Right atrium auricular region (tissue), 2 donors: ENCODE data around the gene CIC. TPM values are rescaled to one million over a fixed set of nuclear protein-coding genes. Genes with fewer than 3 reads are reported as not detected.

Experiments used
- DNase-seq: peaks from one replicate; pipeline ENCODE4 v3.0.0-alpha.2; 2019; ENCODE audit warnings: low spot score
- H3K27ac ChIP-seq, 2 donors: fragments of 200-600 bp; sonication (generic); 1 replicate in 1 of 2; 2 replicates in 1 of 2; pipeline ENCODE4 v1.5.1; 2016 to 2019
- H3K27me3 ChIP-seq, 2 donors: fragments of 200-600 bp; sonication (generic); one replicate each; pipeline versions ENCODE4 v1.5.1 to v1.6.0; 2017 to 2019
- H3K36me3 ChIP-seq: fragments of 200-600 bp; sonication (generic); one replicate; pipeline ENCODE4 v1.5.1; 2016
- H3K4me1 ChIP-seq, 2 donors: fragments of 200-600 bp; sonication (generic); one replicate each; pipeline versions ENCODE4 v1.5.1 to v1.6.0; 2017 to 2019
- H3K4me3 ChIP-seq, 2 donors: fragments of 200-600 bp; sonication (generic); 1 replicate in 1 of 2; 2 replicates in 1 of 2; pipeline ENCODE4 v1.5.1; 2017 to 2019; ENCODE audit warnings: mild to moderate bottlenecking in 1 of 2, moderate library complexity in 1 of 2
- H3K9me3 ChIP-seq, 2 donors: fragments of 200-600 bp; sonication (generic); one replicate each; pipeline ENCODE4 v1.5.1; 2019
- CTCF ChIP-seq, 2 donors: fragments of 200-600 bp; sonication (generic); IDR thresholded peaks; one replicate each; pipeline ENCODE4 v1.5.1; 2019; ENCODE audit warnings: antibody characterized with exemption in 2 of 2
- total RNA-seq, 2 donors: library from RNA; depleted of rRNA; stranded (reverse); fragments of >200 nt; gene quantifications; one replicate each; pipeline ENCODE4 v1.1.0, GENCODE V29; 2016

CIC gene
- total RNA-seq, 2 donors from 2014 or later: 27.4 to 53.5 TPM

- Histone ChIP-seq H3K27ac (peak overlapping the region; percentile 97 to 99), H3K9me3 (no peaks in the 10 kb centered on the region), H3K36me3 (peaks cover 20% of the 10 kb centered on the region), H3K27me3 (no peaks in the 10 kb centered on the region), H3K4me1 (peaks cover 0 to 62% of the 10 kb centered on the region in 2 donors), H3K4me3 (peak overlapping the region; percentile 49 to 67)
- peak; percentile 73 for DNase-seq
- no peak for TF ChIP-seq CTCF (IDR thresholded peaks at IDR 0.05)
These were observed 15.0 kb downstream of the CIC start for GRCh38 chr19:42284066-42284501.

- H3K4me3 ChIP-seq: peak overlapping the region; percentile 52 to 67
- DNase-seq: no peak
- peaks cover 27% of the 10 kb centered on the region for H3K36me3 ChIP-seq
- H3K4me1 ChIP-seq: peaks cover 0 to 56% of the 10 kb centered on the region in 2 donors
- no peak for TF ChIP-seq CTCF (IDR thresholded peaks at IDR 0.05)
- H3K9me3 ChIP-seq: no peaks in the 10 kb centered on the region
- no peaks in the 10 kb centered on the region for H3K27me3 ChIP-seq
- peak overlapping the region; percentile 85 to 86 for H3K27ac ChIP-seq
These were observed 15.7 kb downstream of the CIC start for GRCh38 chr19:42284591-42285341.

- peak overlapping the region in 1 of 2 donors; percentile 67 for H3K4me3 ChIP-seq
- no peaks in the 10 kb centered on the region for H3K9me3 ChIP-seq
- peaks cover 35% of the 10 kb centered on the region for H3K36me3 ChIP-seq
- H3K4me1 ChIP-seq: peaks cover 0 to 55% of the 10 kb centered on the region in 2 donors
- no peaks in the 10 kb centered on the region for H3K27me3 ChIP-seq
- no peak for DNase-seq
- peak overlapping the region; percentile 51 to 86 for H3K27ac ChIP-seq
- TF ChIP-seq CTCF (IDR thresholded peaks at IDR 0.05): no peak
These were observed 16.5 kb downstream of the CIC start for GRCh38 chr19:42285541-42285941.

GRCh38 chr19:42285988-42286348 lies 16.9 kb downstream of the CIC start:
- Histone ChIP-seq H3K4me3 (peak overlapping the region in 1 of 2 donors; percentile 67), H3K9me3 (no peaks in the 10 kb centered on the region), H3K4me1 (peaks cover 0 to 51% of the 10 kb centered on the region in 2 donors), H3K36me3 (peaks cover 39% of the 10 kb centered on the region), H3K27ac (peak overlapping the region; percentile 51 to 86), H3K27me3 (no peaks in the 10 kb centered on the region)
- no peak for DNase-seq
- TF ChIP-seq CTCF (IDR thresholded peaks at IDR 0.05): no peak

GRCh38 chr19:42286349-42287016 lies 17.4 kb downstream of the CIC start:
- Histone ChIP-seq H3K4me1 (peaks cover 0 to 46% of the 10 kb centered on the region in 2 donors), H3K9me3 (no peaks in the 10 kb centered on the region), H3K27me3 (no peaks in the 10 kb centered on the region), H3K36me3 (peaks cover 44% of the 10 kb centered on the region), H3K27ac (peak overlapping the region; percentile 51 to 86), H3K4me3 (peak overlapping the region in 1 of 2 donors; percentile 67)
- TF ChIP-seq CTCF (IDR thresholded peaks at IDR 0.05): no peak
- DNase-seq: no peak
